Right lung (tissue), 5 donors: ENCODE results near the gene DLGAP1. TPM values are rescaled to one million over a fixed set of nuclear protein-coding genes. Genes with fewer than 3 reads are reported as not detected.

ENCODE experiments used
- DNase-seq, 2 donors: peaks; one replicate each; pipeline ENCODE4 v3.0.0-alpha.2; 2013
- polyA plus RNA-seq, 5 donors: library from polyadenylated mRNA; unstranded; fragments of 120-200 nt; gene quantifications; one replicate each; pipeline versions ENCODE4 v1.2.1 to v1.2.3, GENCODE V29; 2013; ENCODE audit warnings: inconsistent platforms in 1 of 5, low replicate concordance in 1 of 5; ENCODE audit not compliant: insufficient read length in 5 of 5, insufficient read depth in 1 of 5

The DLGAP1 gene
- polyA plus RNA-seq, 5 donors: 1.0 to 3.2 (median 2.0) TPM

DNA sequence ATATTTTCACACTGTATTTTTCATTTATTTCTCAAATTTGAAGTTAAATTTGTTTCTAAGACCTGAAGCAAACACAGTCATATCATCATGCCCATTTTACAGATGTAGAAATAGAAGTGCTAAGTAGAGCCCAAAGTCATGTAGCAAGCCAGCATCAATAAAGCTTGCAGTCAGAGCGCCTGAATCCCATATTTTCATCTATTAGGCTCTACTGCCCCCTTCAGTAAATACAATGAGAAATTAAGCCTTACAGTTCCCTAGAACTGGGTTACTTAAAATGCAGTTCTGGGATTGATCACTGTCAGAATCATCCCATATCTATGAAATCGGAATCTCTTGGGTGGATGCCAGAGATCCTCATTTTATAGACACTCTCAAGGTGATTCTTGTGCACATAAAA lies 585.3 kb downstream of the DLGAP1 start:
- peak in 1 of 2 donors; percentile 32 for DNase-seq

GRCh38 chr18:3867864-3868311 lies 587.2 kb downstream of the DLGAP1 start:
- peak in 1 of 2 donors; percentile 14 for DNase-seq

DNA sequence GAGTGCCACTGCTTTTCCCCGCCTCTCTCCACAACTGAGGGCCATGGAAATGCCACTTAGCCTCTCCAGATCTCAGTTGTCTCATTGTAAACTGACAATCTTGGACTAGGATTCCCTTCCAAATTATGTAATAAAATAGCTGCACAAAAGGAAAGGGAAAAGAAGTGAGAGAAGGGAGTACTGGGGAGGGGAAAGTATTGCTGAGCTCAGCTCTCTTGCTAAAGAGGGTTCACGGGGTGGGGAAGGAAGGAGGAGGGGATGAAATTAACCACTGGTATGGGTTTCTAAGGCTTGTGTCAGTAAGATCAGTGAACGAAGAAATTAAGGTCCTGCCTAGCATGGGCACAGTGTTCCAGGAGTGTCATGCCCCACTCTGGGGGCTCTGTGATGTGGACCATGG lies 587.9 kb downstream of the DLGAP1 start:
- no peak for DNase-seq

DNA sequence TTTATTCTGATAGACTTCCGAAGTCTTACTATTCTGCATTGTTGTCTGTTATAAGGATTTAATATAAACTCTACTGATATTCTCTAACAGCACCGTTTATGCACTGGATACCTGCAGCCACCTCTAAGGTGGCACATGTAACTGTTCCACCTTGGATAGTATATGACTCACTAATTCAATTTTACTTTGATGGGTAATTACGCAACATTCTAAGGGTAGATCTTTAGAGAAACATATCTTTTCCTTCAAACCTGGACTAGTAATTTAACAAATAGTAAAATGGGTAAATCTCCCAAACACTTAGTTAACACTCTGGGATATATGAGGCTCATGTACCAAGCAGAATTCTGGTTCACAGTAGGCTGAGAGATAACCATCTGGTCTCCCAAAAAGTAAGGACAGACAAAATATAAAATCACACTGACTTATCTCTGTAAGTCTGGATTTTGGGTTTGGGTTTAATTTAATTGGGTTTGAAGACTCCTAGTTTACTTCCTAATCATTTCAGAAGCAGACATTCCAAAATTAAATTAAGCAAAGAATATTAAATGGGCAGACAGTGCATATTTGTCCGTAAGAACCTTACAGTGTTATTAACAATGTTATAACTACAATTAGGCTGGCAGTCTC lies 590.3 kb downstream of the DLGAP1 start:
- no peak for DNase-seq

DNA sequence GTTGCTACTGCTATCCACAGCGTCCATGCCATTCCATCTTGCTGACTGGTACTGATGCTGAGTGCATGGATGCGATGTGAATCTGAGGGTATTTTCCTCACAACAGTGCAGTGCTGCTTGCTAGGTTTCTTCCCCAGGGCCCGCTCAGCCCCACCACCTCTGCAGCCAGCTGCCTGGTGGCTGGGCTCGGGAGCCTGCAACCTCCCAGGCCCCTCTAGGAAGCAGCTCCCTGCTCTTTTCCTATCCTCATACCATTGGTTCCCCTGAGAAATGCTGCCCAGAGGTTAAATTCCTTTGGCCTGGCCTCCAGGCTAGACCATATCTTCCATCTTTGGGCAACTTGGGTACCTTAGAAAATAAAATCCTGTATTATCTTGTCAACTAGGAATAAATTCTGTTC lies 591.5 kb downstream of the DLGAP1 start:
- no peak for DNase-seq

DNA sequence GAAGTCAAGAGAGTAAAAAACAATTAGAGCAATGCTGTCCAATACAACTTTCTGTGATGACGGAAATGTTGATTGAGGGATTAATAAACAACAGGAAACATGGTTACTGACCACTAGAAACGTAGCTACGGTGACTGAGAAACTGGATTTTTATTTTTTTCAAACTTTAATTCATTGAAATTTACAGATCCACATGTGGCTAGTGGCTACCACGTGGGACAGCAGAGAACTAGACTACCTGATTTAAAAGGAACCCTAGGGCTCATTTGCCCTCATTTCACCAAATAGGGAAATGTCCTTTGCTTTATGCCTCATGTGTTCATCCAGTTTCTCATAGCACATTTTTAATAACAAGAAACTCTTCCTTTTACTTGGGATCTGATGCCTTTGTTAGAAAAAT lies 592.1 kb downstream of the DLGAP1 start:
- no peak for DNase-seq

DNA sequence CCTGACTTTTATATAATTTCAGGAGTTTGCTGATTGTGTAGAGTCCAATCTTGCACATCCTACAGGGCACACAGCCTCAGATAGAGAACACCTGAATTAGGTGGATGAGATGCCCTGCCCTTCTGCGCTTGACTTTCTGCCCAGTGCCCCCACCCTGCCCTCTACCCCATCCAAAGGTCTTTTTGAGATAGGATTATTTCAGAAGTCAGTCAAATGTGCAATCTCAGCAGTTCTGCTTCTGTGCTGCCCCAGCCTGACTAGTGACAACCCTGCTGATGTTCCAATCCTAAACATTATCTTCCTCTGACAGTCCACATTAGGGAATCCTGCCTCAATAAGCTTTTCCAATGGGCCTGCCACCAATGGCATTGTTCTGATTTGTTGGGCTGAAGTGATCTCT lies 593.6 kb downstream of the DLGAP1 start:
- no peak for DNase-seq

DNA sequence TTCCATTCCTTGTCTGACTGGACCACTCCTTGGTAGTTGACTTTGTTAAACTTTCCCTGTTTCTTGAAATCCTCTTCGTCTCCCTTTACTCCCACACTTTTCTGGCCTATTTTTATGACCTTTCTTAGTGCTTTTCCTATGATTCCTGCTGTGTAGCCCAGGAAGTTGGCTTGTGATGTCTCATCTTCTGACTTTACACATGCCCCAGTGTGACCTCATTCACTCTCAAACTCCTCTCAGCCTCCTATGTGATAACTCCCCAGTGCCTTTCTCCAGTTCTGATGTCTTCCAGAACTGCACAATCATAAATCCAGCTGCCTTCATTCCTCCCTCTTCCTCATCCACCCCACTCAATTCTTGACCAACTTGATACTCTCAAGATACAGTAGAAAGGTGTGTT lies 597.6 kb downstream of the DLGAP1 start:
- DNase-seq: no peak

- DNase-seq: no peak
Measured at GRCh38 chr18:3855966-3856365, 599.1 kb downstream of the DLGAP1 start.

DNA sequence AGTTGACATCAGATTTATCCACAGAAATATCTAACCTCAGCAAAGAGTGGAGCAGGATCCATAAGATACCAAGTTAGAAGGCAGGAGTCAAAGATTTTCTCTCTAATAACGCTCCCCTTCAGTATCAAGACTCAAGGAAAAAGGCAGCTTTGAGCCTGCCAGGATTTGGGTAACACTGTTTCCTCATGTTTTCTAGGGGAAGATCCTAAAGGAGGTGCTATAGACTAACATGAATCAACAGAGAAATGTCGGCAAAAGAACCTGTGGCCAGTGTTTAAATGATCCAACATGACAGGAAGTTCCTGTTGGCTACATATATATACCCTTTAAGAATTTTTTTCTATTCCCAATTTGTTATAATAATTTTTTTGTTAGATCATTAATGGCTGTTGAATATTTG lies 602.8 kb downstream of the DLGAP1 start:
- no peak for DNase-seq

GRCh38 chr18:3851159-3851558 lies 603.9 kb downstream of the DLGAP1 start:
- no peak for DNase-seq

DNA sequence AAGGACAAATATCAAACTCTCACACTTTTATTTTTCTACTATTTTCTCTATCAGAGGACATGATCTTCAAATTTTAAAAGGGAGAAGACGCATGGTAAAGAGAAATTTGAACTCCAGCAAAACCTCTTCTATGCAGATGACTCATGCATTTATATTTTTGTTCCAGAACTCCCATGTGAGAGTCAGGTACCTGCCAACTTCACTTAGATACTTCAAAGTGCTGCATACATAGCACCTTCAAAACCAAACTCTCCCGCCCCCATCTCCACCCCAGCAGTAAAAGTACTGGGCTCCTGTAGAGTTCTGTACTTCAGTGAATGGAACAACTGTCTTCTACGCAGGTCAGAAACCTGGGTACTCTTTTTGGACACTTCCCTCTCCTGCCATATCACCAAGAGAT lies 606.8 kb downstream of the DLGAP1 start:
- DNase-seq: no peak

DNA sequence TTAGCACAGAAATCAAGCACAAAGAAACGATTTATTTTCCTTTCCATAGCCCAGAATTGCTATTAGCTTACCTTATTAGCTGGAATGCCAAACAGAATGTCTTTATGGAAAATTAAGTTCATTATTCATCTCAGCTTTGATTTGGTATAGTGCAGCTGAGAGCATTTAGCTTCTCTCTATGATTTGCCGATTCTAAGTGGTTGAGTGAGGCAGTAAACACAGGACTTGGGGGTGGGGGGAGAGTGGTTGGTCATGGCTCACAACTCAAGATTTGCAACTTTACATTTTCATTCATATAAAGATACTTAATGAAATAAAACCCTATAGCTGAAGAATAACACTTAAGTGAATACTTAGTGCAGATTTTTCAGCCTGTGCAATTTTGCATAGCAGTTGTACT lies 609.9 kb downstream of the DLGAP1 start:
- no peak for DNase-seq

DNA sequence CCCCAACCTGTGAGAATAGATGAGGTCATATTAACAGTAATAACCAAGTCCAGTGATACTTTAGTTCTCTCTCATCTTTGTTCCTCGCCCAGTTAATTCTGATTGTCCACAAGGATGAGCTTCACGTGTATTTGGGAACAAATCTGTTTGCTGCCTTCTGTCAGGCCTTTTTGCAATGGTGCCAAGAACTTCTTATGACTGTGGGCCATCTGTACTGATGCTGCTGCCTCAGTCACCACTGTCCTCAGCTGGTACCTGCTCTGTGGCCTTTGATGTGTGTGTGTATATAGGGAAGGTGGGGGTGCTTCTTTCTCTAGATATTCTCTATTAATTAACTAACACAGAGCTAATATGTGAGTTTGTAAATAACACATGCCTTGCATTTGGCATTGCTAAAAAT lies 612.3 kb downstream of the DLGAP1 start:
- DNase-seq: no peak

DNA sequence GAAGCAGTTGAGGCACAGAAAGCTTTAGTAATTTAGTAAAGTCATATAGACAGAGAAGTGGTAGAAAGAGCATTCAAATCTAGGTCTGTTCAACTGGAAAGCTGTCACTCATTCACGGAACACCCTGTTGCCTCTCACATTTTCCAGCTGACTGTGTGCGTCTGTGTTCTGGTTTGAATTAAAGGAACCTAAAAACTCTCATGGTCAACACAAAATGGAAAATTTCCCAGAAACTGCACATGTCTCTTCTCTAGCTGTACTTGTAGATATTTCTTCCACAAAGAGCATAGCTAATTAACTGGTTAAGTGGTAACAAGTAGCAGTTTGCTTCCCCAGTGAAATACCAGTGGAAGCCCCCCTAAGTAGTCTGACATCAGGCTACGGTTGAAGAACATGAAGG lies 614.3 kb downstream of the DLGAP1 start:
- no peak for DNase-seq

DNA sequence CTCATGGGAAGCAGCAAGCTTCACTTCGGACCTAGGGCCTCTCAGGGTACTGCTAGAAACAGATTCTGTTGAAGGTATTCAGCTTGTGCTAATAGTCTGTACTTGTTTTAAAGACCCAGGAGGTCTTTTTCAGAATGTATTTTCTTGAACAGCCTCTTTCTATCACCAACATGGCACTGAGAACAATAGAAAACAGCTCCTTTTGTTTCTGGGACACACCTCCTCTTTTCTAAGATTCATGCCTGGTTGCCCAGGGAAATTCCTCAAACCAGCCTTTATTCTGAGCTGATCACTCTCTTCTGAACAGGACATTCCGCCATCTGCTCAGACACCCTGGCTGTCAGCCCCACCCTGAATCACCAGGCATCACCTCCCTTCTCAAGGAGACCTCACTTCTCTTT lies 615.5 kb downstream of the DLGAP1 start:
- no peak for DNase-seq

DNA sequence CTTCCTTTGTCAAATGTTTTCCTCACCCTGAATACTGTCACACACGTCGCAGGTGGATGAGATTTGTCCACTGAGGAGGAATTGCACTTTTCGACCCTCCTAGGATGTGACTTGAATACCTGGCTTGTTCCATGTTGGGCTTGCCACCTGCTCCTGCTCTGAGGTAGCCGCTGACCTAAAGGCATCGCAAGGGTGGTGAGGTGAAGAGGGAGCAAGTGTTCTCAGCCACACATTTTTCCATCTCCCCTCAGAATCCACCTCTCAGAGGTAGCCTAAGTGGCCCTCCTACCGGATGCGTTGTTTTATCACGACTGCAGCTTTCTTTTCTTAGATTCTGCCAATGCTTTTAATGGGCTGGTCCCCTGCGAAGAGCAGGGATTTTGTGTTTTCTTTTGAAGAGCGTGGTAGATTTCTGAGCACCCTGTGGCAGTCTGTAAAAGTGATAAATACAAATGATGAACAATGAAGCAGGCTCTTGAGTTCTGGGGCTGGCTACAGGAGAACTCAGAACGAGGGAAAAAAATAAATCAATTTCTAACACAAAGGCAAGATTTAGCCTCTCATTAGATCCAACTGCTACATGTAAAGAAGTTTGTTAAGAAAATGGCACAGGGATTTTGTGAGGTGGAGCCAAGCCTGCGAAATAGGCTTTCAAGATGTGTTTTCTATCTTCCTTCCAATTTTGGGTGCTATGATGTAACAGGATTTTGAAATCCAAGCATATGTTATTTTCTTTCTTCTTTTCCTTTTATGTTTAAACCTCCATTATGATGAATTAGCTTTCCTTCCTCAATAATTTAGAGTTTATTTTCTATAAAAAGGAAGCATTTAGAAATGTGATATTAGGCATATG lies 618.4 kb downstream of the DLGAP1 start:
- no peak for DNase-seq

GRCh38 chr18:3832025-3832638 lies 623.0 kb downstream of the DLGAP1 start:
- no peak for DNase-seq

- DNase-seq: no peak
Measured at GRCh38 chr18:3830604-3831003, 624.5 kb downstream of the DLGAP1 start.

DNA sequence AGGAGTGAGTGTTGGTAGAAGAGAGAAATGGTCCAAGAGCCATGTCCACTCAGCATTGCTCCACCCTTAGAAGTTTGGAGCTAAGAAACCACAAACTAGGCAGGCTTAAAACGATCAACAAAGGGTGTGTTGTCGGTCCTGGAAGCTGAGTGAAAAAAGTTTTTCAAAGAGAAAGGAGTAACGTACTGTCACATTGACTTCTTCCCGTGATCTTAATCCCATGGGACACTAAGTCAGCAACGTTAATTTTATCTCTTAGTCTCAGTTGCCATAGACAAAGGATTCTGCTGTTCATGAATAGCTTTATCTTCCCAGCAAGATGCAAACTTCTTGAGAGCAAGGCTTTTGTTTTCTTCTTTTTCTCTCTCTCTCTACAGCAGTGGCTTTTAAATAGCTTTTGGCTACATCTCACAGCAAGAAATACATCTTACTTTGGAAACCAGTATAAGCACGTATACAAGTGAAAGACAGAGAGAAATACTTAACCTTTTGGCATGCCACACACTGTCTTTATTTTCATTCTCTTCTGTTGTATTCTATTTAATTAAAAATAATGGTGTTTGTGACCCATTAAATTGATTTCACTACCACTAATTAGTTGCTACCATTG lies 627.8 kb downstream of the DLGAP1 start:
- DNase-seq: no peak

GRCh38 chr18:3826021-3826420 lies 629.1 kb downstream of the DLGAP1 start:
- DNase-seq: no peak

GRCh38 chr18:3824101-3824500 lies 631.0 kb downstream of the DLGAP1 start:
- no peak for DNase-seq

DNA sequence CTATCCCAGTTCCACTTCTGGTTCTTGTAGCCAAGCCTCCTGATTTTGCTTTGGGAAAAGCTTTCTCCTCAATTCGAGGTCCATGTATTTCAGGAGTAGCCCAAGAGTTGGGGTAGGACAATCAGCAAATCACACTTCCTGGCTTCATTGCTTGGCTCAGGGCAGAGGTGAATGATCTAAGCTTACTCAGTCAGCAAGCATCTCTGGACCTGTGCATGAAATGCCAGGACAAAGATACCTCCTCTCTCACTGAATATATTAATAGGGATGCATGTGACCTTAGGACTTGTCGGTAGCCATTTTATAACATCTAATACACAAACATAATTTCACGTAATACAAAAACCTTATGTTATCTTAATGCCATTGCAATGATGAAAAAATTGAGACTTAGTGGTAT lies 632.0 kb downstream of the DLGAP1 start:
- no peak for DNase-seq
